ENCODE results near the gene ATR.
A peak's percentile ranks its signal among the peaks of the same experiment; 100 is the strongest.

- no peak for TF ChIP-seq CTCF (IDR thresholded peaks at IDR 0.05)
- peak; percentile 21 for TF ChIP-seq POLR2AphosphoS5 (IDR thresholded peaks at IDR 0.05)
- no peak for TF ChIP-seq POLR2A (IDR thresholded peaks at IDR 0.05)
Measured at GRCh38 chr3:142498397-142499180, 79.9 kb downstream of the ATR start.

Data from prostate gland (tissue), 2 donors.